Adipocyte (in vitro differentiated cells): ENCODE measurements around the gene XXYLT1.

ENCODE experiments used
- DNase-seq: peaks from one replicate; pipeline ENCODE4 v3.0.0-alpha.2; 2015; ENCODE audit warnings: low read depth
- H3K27me3 ChIP-seq: replicated peaks from 2 replicates; pipeline ENCODE4 v1.7.0; 2013; ENCODE audit warnings: mild to moderate bottlenecking, low read length, moderate library complexity; ENCODE audit not compliant: control insufficient read depth, insufficient read depth
- H3K36me3 ChIP-seq: 2 replicates; pipeline ENCODE4 v1.7.0; 2013; ENCODE audit warnings: low read length, mild to moderate bottlenecking, moderate library complexity; ENCODE audit not compliant: control insufficient read depth, insufficient read depth, severe bottlenecking
- H3K4me1 ChIP-seq: 2 replicates; pipeline ENCODE4 v1.7.0; 2013; ENCODE audit warnings: mild to moderate bottlenecking, low read length, moderate library complexity; ENCODE audit not compliant: control insufficient read depth, insufficient read depth
- H3K4me3 ChIP-seq: 2 replicates; pipeline ENCODE4 v1.7.0; 2013; ENCODE audit warnings: mild to moderate bottlenecking, low read length, moderate library complexity
- H3K9ac ChIP-seq: 2 replicates; pipeline ENCODE4 v1.7.0; 2013; ENCODE audit warnings: mild to moderate bottlenecking, low read length, moderate library complexity
- H3K9me3 ChIP-seq: 2 replicates; pipeline ENCODE4 v1.7.0; 2013; ENCODE audit warnings: mild to moderate bottlenecking, low read length, moderate library complexity; ENCODE audit not compliant: control insufficient read depth

Gene XXYLT1

GRCh38 chr3:195176776-195177175 is 94.2 kb downstream of the XXYLT1 start:
- Histone ChIP-seq H3K9ac (no peak overlapping the region), H3K36me3 (peaks cover 4% of the 10 kb centered on the region), H3K4me1 (peaks cover 12% of the 10 kb centered on the region), H3K27me3 (no peaks in the 10 kb centered on the region), H3K4me3 (no peak overlapping the region), H3K9me3 (no peaks in the 10 kb centered on the region)
- no peak for DNase-seq

GRCh38 chr3:195175476-195176337 is 95.3 kb downstream of the XXYLT1 start:
- no peak overlapping the region for H3K4me3 ChIP-seq
- no peak for DNase-seq
- no peaks in the 10 kb centered on the region for H3K9me3 ChIP-seq

GRCh38 chr3:195175076-195175475 is 95.9 kb downstream of the XXYLT1 start:
- no peak for DNase-seq
- no peaks in the 10 kb centered on the region for H3K9me3 ChIP-seq
- H3K9ac ChIP-seq = no peak overlapping the region
- H3K36me3 ChIP-seq = peaks cover 4% of the 10 kb centered on the region
- H3K4me3 ChIP-seq = no peak overlapping the region
- no peaks in the 10 kb centered on the region for H3K27me3 ChIP-seq
- peaks cover 13% of the 10 kb centered on the region for H3K4me1 ChIP-seq

More at GRCh38 chr3:195175476-195176337, 95.3 kb downstream of the XXYLT1 start:
- H3K27me3 ChIP-seq = no peaks in the 10 kb centered on the region
- H3K4me1 ChIP-seq = peaks cover 13% of the 10 kb centered on the region
- peaks cover 4% of the 10 kb centered on the region for H3K36me3 ChIP-seq
- H3K9ac ChIP-seq = no peak overlapping the region

GRCh38 chr3:195173657-195174056 is 97.3 kb downstream of the XXYLT1 start:
- DNase-seq = no peak
- Histone ChIP-seq H3K36me3 (peaks cover 4% of the 10 kb centered on the region), H3K4me3 (no peak overlapping the region), H3K9me3 (no peaks in the 10 kb centered on the region), H3K27me3 (no peaks in the 10 kb centered on the region), H3K4me1 (peaks cover 8% of the 10 kb centered on the region), H3K9ac (no peak overlapping the region)

- Histone ChIP-seq H3K9me3 (no peaks in the 10 kb centered on the region), H3K36me3 (peaks cover 4% of the 10 kb centered on the region), H3K27me3 (no peaks in the 10 kb centered on the region), H3K4me3 (no peak overlapping the region), H3K9ac (no peak overlapping the region), H3K4me1 (peaks cover 6% of the 10 kb centered on the region)
- DNase-seq = no peak
Observed at GRCh38 chr3:195172896-195173295, 98.1 kb downstream of the XXYLT1 start.

GRCh38 chr3:195172039-195172684 is 98.8 kb downstream of the XXYLT1 start:
- Histone ChIP-seq H3K36me3 (peaks cover 4% of the 10 kb centered on the region), H3K27me3 (no peaks in the 10 kb centered on the region), H3K9me3 (no peaks in the 10 kb centered on the region), H3K4me1 (peaks cover 6% of the 10 kb centered on the region), H3K4me3 (no peak overlapping the region), H3K9ac (no peak overlapping the region)
- no peak for DNase-seq

- Histone ChIP-seq H3K4me3 (no peak overlapping the region), H3K36me3 (peaks cover 4% of the 10 kb centered on the region), H3K9me3 (no peaks in the 10 kb centered on the region), H3K9ac (no peak overlapping the region), H3K27me3 (no peaks in the 10 kb centered on the region), H3K4me1 (peaks cover 6% of the 10 kb centered on the region)
- DNase-seq = no peak
Observed at GRCh38 chr3:195171093-195171873, 99.7 kb downstream of the XXYLT1 start.

- Histone ChIP-seq H3K27me3 (no peaks in the 10 kb centered on the region), H3K9me3 (no peaks in the 10 kb centered on the region), H3K4me3 (no peak overlapping the region), H3K9ac (no peak overlapping the region), H3K36me3 (peaks cover 3% of the 10 kb centered on the region), H3K4me1 (peaks cover 6% of the 10 kb centered on the region)
- DNase-seq = no peak
Observed at GRCh38 chr3:195170496-195170895, 100.5 kb downstream of the XXYLT1 start.

- H3K4me3 ChIP-seq = no peak overlapping the region
- no peak for DNase-seq
- no peaks in the 10 kb centered on the region for H3K9me3 ChIP-seq
- H3K36me3 ChIP-seq = no peaks in the 10 kb centered on the region
- H3K4me1 ChIP-seq = peaks cover 6% of the 10 kb centered on the region
- no peaks in the 10 kb centered on the region for H3K27me3 ChIP-seq
- no peak overlapping the region for H3K9ac ChIP-seq
Observed at GRCh38 chr3:195169011-195169649, 101.8 kb downstream of the XXYLT1 start.

- no peak overlapping the region for H3K9ac ChIP-seq
- H3K9me3 ChIP-seq = no peaks in the 10 kb centered on the region
- H3K4me1 ChIP-seq = peaks cover 6% of the 10 kb centered on the region
- H3K4me3 ChIP-seq = no peak overlapping the region
- H3K36me3 ChIP-seq = no peaks in the 10 kb centered on the region
- H3K27me3 ChIP-seq = no peaks in the 10 kb centered on the region
- no peak for DNase-seq
Observed at GRCh38 chr3:195168009-195168762, 102.8 kb downstream of the XXYLT1 start.
